Measurements from ENCODE around the gene RAD54L.
"Not testable (repeated sequence)": the region's sequence is repeated elsewhere in the genome, so short reads cannot be mapped to it uniquely, and the experiment has no call there.

The RAD54L gene

DNA sequence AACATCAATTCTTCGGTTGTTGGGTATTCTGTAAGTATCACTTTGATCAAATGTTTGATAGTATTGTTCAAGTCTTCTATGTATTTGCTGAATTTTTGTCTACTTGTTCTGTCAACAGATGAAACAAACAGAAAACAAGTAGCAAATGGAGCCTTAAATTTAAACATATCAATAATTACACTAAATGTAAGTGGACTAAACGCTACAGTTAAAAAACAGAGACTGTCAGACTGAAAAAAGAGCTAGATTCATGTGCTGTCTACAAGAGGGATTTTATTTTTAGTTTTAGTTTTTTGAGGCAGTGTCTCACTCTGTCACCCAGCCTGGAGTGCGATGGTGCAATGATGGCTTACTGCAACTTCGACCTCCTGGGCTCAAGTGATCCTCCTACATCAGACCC lies 10.7 kb upstream of the RAD54L start:
- DNase-seq (ENCODE audit: low read depth) = no peak
- H3K4me3 ChIP-seq (ENCODE audit: low read depth, low read length) = no peak overlapping the region

DNA sequence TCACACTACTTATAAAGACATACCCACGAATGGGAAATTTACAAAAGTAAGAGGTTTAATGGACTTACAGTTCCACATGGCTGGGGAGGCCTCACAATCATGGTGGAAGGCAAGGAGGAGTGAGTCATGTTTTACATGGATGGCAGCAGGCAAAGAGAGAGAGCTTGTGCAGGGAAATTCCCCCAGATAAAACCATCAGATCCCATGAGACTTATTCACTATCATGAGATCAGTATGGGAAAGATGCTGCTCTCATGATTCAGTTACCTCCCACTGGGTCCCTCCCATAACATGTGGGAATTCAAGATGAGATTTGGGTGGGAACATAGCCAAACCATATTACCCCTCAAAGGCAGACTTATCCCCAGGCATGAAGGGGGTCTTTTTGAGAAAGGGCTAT lies 8.7 kb upstream of the RAD54L start:
- peak; percentile 46 for DNase-seq (ENCODE audit: low read depth)
- H3K4me3 ChIP-seq (ENCODE audit: low read depth, low read length) = not testable (repeated sequence)

DNA sequence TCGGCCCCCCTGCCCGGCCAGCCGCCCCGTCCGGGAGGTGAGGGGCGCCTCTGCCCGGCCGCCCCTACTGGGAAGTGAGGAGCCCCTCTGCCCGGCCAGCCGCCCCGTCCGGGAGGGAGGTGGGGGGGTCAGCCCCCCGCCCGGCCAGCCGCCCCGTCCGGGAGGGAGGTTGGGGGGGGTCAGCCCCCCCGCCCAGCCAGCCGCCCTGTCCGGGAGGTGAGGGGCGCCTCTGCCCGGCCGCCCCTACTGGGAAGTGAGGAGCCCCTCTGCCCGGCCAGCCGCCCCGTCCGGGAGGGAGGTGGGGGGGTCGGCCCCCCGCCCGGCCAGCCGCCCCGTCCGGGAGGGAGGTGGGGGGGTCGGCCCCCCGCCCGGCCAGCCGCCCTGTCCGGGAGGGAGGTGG lies 5.8 kb upstream of the RAD54L start:
- H3K4me3 ChIP-seq (ENCODE audit: low read depth, low read length); DNase-seq (ENCODE audit: low read depth): not testable (repeated sequence)

DNA sequence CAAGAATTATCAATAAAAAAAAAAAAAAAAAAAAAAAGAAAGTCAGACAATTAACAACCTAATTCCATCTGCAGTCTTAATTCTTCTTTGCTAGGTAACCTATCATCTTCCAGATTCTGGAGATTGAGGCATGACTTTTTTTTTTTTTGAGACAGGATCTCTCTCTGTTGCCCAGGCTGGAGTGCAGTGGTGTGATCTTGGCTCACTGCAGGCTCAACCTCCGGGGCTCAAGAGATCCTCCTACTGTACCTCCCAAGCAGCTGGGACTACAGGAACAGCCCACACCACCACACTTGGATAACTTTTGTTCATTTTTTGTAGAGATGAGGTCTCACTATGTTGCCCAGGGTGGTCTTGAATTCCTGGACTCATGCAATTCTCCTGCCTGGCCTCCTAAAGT lies 4.6 kb upstream of the RAD54L start:
- no peak overlapping the region for H3K4me3 ChIP-seq (ENCODE audit: low read depth, low read length)
- DNase-seq (ENCODE audit: low read depth) = no peak

DNA sequence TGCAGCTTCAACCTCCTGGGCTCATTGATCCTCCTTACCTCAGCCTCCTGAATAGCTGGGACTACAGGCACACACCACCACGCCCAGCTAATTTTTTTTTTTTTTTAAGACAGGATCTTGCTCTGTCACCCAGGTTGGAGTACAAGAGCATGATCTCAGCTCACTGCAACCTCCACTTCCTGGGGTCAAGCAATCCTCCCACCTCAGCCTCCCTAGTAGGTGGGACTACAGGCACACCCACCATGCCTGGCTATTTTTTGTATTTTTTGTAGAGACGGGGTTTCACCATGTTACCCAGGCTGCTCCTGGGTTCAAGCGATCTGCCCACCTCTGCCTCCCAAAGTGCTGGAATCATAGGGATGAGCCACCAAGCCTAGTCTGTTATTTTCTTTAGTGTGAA lies 3.7 kb upstream of the RAD54L start:
- H3K4me3 ChIP-seq (ENCODE audit: low read depth, low read length); DNase-seq (ENCODE audit: low read depth): not testable (repeated sequence)

DNA sequence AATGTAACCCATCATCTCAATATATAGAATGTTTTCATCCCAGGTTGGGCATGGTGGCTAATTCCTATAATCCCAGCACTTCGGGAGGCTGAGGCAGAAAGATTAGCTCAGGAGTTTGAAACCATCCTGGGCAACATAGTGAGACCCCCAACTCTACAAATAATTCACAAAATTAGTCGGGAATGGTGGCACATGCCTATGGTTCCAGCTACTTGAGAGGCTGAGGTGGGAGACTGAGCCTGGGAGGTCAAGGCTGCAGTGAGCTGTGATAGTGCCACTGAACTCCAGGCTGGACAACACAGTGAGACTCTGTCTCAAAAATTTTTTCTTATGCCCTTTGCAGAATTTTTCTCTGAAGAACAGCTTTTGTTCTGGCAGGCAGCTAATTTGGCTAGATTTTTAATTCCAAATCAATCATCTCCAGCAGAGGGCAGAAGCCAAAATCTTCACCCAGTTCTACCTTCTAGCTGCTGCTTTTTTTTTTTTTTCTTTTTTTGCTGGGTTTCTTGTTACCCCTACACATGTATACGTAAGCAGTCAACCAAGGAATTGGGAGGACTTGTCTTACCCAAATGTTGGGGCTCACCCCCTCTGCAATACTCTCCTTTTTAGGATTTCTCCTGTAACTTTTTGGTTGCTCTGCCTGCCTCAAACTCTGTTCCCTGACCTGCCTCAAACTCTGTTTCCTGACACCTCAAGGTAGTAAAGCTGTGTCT lies 2.7 kb upstream of the RAD54L start:
- H3K4me3 ChIP-seq (ENCODE audit: low read depth, low read length) = no peak overlapping the region
- no peak for DNase-seq (ENCODE audit: low read depth)

DNA sequence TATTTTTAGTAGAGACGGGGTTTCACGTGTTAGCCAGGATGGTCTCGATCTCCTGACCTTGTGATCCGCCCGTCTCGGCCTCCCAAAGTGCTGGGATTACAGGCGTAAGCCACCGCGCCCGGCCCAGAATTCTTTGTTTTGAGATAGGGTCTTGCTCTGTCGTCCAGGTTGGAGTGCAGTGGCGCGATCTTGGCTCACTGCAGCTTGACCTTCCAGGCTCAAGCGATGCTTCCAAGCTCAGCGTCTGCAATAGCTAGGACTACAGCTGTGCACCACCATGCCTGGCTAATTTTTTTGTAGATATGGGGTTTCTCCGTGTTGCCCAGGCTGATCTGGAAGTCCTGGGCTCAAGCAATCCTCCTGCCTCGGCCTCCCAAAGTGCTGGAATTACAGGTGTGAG lies 1.4 kb upstream of the RAD54L start:
- not testable (repeated sequence) for H3K4me3 ChIP-seq (ENCODE audit: low read depth, low read length); DNase-seq (ENCODE audit: low read depth)

DNA sequence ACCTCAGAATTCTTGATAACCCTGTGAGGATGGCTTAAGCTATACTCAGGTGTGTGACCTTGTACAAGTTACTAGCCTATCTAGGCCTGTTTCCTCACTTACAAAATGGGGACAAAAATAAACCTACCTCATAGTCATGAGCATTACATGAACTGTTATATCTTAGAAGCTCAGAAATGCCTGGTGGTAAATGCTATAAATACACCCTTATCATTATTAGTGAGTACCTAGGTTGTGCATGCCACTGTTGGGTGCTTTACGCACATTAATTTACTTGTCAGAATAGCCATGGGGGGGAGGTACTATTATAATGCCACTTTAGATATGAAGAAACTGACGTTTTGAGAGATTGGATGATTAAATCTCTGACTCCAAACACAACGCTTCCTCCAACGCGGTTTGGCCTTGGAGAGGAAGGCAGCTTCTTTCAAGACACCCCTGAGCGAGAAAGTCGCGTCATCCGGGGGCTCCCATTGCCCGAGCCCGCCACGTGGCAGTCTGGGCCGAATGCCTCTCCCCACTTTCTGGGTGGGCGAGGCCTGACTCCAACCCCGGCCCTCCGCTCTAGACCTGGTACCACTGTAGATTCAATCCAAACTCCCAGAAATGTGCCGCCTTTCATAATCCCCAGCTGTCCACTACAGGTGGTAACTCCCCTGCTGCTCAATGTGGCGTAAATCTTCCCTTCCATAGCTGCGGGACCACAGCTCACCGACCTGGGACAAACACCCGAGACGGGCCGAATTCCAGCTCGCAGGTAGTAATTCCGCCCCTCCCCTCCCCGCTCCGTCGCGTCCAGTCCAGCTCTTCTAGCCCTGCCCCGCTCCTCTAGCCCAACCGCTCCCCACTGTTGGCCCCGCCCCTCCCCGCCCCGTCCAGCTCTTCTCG lies 771 bp upstream of the RAD54L start:
- peak; percentile 19 for DNase-seq (ENCODE audit: low read depth)
- H3K4me3 ChIP-seq (ENCODE audit: low read depth, low read length) = peak overlapping the region; percentile 77

DNA sequence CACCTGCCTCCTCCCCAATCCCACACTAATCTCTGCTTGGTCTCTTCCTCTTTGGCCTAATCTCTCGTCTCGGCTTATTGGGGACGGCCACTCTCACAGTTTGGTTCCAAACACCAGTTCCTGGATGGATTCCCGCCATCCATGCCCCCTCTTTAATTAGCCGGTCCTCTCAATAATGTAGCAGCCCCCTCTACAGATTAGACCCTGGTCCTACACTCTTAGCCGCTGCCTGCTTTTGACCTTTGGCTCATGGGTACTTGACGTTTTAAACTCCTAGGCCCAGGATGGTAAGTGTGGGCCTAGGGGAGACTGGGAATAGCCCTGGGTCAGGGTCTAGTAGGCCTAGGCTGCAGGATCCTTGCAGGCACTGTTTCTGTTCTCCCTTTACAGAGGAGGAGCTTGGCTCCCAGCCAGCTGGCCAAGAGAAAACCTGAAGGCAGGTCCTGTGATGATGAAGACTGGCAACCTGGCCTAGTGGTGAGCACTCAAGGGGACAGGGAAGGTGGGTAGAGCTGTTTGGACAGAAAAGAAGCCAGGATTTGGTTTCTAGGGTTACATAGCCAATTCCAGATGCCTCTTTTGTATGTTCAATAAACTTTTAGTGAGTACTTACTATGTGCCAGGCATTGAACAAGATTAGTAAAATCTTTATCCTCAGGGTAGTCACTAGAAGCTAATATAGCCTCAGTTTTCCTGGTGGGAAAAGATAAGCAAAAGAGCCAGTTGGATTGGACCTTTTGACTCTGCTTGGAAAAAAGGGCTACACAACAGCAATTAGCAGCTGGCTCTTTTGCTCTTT lies 758 bp downstream of the RAD54L start:
- no peak for DNase-seq (ENCODE audit: low read depth)
- peak overlapping the region; percentile 57 for H3K4me3 ChIP-seq (ENCODE audit: low read depth, low read length)

DNA sequence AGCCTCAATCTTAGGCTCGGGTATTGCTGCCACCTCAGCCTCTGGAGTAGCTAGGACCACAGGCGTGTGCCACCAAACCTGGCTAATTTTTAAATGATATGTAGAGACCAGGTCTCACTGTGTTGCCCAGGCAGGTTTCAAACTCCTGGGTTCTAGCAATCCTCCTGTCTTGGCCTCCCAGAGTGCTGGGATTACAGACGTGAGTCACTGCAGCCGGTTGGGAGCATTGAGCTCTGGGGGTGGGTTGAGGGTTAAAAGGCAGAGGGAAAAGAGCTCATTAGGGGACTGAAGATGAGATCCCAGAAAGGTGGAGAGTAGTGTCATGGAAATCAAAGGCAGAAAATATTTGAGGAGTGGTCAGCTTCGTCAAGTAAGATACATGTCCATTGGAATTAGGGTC lies 7.1 kb downstream of the RAD54L start:
- no peak for DNase-seq (ENCODE audit: low read depth)
- no peak overlapping the region for H3K4me3 ChIP-seq (ENCODE audit: low read depth, low read length)

DNA sequence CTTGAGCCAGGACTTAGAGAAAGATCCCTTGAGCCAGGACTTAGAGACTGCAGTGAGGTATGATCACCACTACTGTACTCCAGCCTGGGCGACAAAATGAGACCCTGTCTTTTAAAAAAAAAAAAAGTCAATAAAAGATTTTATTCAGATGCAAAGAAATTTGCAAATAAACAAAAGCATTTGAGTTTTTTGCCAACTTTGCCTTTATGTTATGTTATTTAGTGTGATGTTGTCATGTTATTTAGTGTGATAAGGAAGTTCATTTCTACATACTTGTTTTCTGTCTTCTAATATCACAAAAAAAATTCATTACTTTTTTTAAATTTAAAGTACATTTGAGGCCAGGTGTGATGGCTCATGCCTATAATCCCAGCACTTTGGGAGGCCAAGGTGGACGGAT lies 9.0 kb downstream of the RAD54L start:
- no peak for DNase-seq (ENCODE audit: low read depth)
- H3K4me3 ChIP-seq (ENCODE audit: low read depth, low read length) = no peak overlapping the region

DNA sequence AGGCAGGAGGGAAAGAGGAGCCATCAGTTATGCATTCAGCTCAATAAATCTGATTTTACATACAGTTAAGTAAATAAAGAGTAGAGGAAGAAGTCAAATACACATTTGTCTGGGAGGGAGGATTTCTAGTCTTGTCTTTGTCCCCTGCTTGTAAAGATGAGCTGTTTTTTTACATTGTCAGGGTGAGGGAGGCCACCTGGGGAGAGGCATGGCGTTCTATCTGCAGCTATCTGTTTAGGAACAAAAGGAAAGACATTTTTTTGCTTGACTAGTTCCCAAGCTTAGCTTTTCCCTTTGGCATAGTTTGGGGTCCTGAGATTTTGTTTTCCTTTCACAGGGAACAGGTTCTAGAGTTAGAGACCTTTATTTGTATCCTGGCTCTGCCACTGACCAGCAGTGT lies 14.9 kb downstream of the RAD54L start:
- H3K4me3 ChIP-seq (ENCODE audit: low read depth, low read length) = no peak overlapping the region
- no peak for DNase-seq (ENCODE audit: low read depth)

DNA sequence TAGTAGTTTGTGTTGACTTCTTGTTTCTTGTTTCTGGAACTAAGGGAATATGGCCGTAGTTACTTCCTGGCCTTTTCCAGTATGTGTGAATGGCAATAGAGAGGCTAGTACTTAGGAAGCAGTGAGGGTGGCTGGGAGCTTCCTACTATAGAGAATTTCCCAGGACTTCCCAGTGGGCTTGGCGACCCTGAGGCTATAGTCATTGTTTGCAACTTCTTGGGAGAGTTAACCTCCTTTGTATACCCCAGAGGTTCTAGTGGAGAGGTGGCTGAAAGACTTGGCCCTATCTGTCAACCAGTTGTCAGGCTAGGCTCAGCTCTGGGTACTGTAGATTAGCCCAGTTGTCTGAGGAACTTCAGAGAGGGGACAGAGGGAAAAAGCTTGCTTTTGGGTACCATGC lies 15.6 kb downstream of the RAD54L start:
- no peak overlapping the region for H3K4me3 ChIP-seq (ENCODE audit: low read depth, low read length)
- no peak for DNase-seq (ENCODE audit: low read depth)

DNA sequence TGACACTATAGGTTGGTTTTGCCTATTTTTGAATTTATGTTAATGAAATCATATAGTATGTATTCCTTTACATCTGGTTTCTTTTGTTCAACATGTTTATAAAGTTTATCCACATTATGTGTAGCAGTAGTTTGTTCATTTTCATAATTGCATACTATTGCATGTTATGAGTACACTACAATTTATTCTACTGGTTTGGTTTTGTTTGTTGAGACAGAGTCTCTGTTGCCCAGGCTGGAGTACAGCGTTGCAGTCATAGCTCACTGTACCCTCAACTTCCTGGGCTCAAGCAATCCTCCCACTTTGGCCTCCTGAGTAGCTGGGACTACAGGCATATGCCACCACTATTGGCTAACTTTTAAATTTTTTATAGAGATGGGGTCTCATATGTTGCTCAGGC lies 21.0 kb downstream of the RAD54L start:
- no peak overlapping the region for H3K4me3 ChIP-seq (ENCODE audit: low read depth, low read length)
- DNase-seq (ENCODE audit: low read depth) = no peak

DNA sequence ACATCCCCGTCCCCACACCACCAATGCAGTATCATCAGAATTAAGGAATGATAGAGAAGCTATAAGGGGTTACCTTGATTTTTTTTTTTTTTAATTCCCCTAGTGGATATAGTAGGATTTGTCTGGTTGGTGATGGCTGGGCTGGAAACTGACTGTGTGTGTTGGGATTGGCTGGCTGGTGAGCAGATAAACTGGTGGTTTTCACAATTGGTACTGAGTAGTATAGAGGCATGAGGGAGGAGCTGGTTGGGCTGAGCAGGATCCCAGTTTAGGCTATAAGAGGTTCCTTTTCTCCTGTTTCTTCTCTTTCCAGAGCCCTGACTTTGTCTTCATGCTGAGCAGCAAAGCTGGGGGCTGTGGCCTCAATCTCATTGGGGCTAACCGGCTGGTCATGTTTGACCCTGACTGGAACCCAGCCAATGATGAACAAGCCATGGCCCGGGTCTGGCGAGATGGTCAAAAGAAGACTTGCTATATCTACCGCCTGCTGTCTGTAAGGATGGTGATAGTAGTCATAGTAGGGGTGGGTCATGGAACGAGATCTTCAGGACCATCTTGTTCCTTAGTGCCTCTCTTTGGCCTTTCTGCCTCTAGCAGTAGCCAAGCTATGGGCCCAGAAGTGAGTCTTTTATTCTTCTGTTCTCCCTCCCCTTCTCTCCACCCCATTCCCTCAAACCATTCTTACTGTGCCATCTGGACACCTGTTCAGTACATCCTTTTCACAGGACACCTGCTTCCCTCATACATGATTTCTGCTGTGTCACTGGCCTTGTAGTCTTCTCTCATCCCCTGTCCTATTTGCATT lies 26.9 kb downstream of the RAD54L start:
- H3K4me3 ChIP-seq (ENCODE audit: low read depth, low read length) = no peak overlapping the region

DNA sequence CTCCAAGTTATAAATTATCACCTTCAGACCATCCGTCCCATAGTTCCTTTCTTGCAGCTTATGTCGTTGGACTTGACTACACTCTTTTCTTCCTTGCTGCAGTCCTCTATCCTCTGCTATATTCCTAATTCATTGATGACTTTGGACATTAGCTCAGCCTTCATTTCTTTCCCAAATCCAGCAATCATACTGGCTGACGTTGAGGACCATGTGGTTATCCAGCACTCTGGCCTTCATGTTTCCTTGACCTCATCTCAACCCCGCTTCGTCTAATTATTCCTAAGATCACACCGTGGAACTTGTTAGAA lies 27.4 kb downstream of the RAD54L start:
- no peak overlapping the region for H3K4me3 ChIP-seq (ENCODE audit: low read depth, low read length)
- DNase-seq (ENCODE audit: low read depth) = no peak

More for the DNA sequence above, 26.9 kb downstream of the RAD54L start:
- DNase-seq (ENCODE audit: low read depth) = no peak

DNA sequence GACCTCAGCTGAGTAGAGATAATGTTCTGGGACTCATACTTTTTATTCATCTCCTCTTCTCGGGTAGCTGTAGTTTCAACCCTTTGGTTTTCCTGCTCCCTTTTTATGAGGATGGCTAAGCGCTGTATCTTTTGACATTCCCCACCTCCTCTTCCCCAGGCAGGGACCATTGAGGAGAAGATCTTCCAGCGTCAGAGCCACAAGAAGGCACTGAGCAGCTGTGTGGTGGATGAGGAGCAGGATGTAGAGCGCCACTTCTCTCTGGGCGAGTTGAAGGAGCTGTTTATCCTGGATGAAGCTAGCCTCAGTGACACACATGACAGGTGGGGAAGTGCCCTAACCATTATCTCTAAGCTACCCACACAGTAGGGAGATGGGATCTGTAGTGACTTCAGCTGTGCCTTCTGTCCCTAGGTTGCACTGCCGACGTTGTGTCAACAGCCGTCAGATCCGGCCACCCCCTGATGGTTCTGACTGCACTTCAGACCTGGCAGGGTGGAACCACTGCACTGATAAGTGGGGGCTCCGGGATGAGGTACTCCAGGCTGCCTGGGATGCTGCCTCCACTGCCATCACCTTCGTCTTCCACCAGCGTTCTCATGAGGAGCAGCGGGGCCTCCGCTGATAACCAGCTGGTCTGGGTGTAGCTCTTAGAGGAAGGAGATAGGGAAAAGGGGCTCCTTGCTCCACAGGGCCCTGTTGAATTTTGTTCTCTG lies 30.3 kb downstream of the RAD54L start:
- no peak overlapping the region for H3K4me3 ChIP-seq (ENCODE audit: low read depth, low read length)
- DNase-seq (ENCODE audit: low read depth) = no peak

DNA sequence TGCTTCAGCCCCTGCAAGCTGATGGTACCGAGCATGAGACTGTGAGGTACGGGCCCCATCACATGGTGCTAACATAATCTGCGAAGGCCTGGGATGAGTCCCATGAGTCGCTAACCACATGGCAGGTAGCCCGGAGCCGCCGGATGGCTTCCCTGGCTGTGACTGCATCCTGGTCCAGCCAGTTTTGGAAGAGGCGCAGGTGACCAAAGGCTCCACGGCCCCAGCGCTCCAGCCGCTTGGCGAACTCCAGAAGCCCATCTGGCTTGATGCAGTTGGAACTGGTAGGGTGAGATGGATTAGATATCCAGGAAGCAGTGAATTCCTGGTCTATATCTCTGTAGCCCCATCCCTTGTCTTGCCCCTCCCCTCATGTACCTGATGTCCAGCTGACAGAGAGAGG lies 31.2 kb downstream of the RAD54L start:
- no peak for DNase-seq (ENCODE audit: low read depth)
- no peak overlapping the region for H3K4me3 ChIP-seq (ENCODE audit: low read depth, low read length)

DNA sequence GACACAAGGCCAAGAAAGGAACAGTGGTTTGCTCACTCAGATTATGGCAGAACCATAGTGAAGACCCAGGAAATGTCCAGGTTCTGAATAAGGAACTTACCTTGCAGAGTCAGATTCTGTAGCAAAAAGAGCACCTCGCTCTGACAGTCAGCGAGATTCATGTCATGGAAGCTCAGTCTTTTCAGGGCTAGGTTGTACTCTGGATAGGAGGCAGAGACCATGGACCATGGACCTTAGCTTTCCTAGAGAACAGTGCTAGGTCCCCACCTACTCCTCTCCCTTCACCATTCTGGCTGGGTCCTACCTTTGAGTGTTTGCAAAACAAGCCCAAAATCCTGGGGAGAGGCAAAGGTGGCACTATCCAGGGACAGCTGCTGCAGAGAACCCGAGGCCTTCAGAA lies 32.5 kb downstream of the RAD54L start:
- no peak for DNase-seq (ENCODE audit: low read depth)

More for the DNA sequence above, 32.5 kb downstream of the RAD54L start:
- no peak overlapping the region for H3K4me3 ChIP-seq (ENCODE audit: low read depth, low read length)
